Dermis lymphatic vessel endothelial cell (primary cell): ENCODE results near the gene DKK3. TPM values are rescaled to one million over a fixed set of nuclear protein-coding genes. Genes with fewer than 3 reads are reported as not detected.

Source experiments
- total RNA-seq: library from RNA; depleted of rRNA; stranded (reverse); fragments of >200 nt; gene quantifications from 2 replicates; pipeline ENCODE4 v1.2.1, GENCODE V29; 2014

The DKK3 gene
- 305 and 346 TPM in 2 replicates for total RNA-seq

GRCh38 chr11:12007769-12008737 is at the start of gene DKK3:
DKK3 (minus strand) TSS chr11:12008626; CDS start chr11:12008582, 44 bp downstream.

Other genes starting within 250 kb of the DKK3 start
- 64.3 and 81.1 TPM in 2 replicates for gene USP47, start 166.7 kb downstream of the DKK3 start, total RNA-seq
- gene MICAL2, start 102.0 kb upstream of the DKK3 start, total RNA-seq = 112 and 136 TPM in 2 replicates